Right atrium auricular region (tissue), 2 donors: ENCODE data around the gene PCBP3. TPM values are rescaled to one million over a fixed set of nuclear protein-coding genes. Genes with fewer than 3 reads are reported as not detected.

Experiments
- DNase-seq: peaks from one replicate; pipeline ENCODE4 v3.0.0-alpha.2; 2019; ENCODE audit warnings: low spot score
- H3K27ac ChIP-seq, 2 donors: fragments of 200-600 bp; sonication (generic); 1 replicate in 1 of 2; 2 replicates in 1 of 2; pipeline ENCODE4 v1.5.1; 2016 to 2019
- H3K27me3 ChIP-seq, 2 donors: fragments of 200-600 bp; sonication (generic); one replicate each; pipeline versions ENCODE4 v1.5.1 to v1.6.0; 2017 to 2019
- H3K36me3 ChIP-seq: fragments of 200-600 bp; sonication (generic); one replicate; pipeline ENCODE4 v1.5.1; 2016
- H3K4me1 ChIP-seq, 2 donors: fragments of 200-600 bp; sonication (generic); one replicate each; pipeline versions ENCODE4 v1.5.1 to v1.6.0; 2017 to 2019
- H3K4me3 ChIP-seq, 2 donors: fragments of 200-600 bp; sonication (generic); 1 replicate in 1 of 2; 2 replicates in 1 of 2; pipeline ENCODE4 v1.5.1; 2017 to 2019; ENCODE audit warnings: mild to moderate bottlenecking in 1 of 2, moderate library complexity in 1 of 2
- H3K9me3 ChIP-seq, 2 donors: fragments of 200-600 bp; sonication (generic); one replicate each; pipeline ENCODE4 v1.5.1; 2019
- CTCF ChIP-seq, 2 donors: fragments of 200-600 bp; sonication (generic); IDR thresholded peaks; one replicate each; pipeline ENCODE4 v1.5.1; 2019; ENCODE audit warnings: antibody characterized with exemption in 2 of 2
- total RNA-seq, 2 donors: library from RNA; depleted of rRNA; stranded (reverse); fragments of >200 nt; gene quantifications; one replicate each; pipeline ENCODE4 v1.1.0, GENCODE V29; 2016

PCBP3 gene
- total RNA-seq, 2 donors from 2014 or later = 2.3 to 5.2 TPM

- Histone ChIP-seq H3K36me3 (no peaks in the 10 kb centered on the region), H3K27ac (no peak overlapping the region), H3K4me1 (peaks cover 0 to 22% of the 10 kb centered on the region in 2 donors), H3K4me3 (no peak overlapping the region), H3K27me3 (no peaks in the 10 kb centered on the region), H3K9me3 (no peaks in the 10 kb centered on the region)
- no peak for DNase-seq
- no peak for TF ChIP-seq CTCF (IDR thresholded peaks at IDR 0.05)
These were observed 303.8 kb downstream of the PCBP3 start for GRCh38 chr21:45947296-45947695.

GRCh38 chr21:45947716-45948255 lies 304.3 kb downstream of the PCBP3 start:
- H3K4me3 ChIP-seq = no peak overlapping the region
- TF ChIP-seq CTCF (IDR thresholded peaks at IDR 0.05) = no peak
- H3K36me3 ChIP-seq = no peaks in the 10 kb centered on the region
- H3K27me3 ChIP-seq = no peaks in the 10 kb centered on the region
- H3K4me1 ChIP-seq = peaks cover 0 to 22% of the 10 kb centered on the region in 2 donors
- no peak overlapping the region for H3K27ac ChIP-seq
- DNase-seq = no peak
- no peaks in the 10 kb centered on the region for H3K9me3 ChIP-seq

- no peaks in the 10 kb centered on the region for H3K27me3 ChIP-seq
- no peak for TF ChIP-seq CTCF (IDR thresholded peaks at IDR 0.05)
- no peak for DNase-seq
- no peaks in the 10 kb centered on the region for H3K9me3 ChIP-seq
- no peak overlapping the region for H3K4me3 ChIP-seq
- peaks cover 0 to 28% of the 10 kb centered on the region in 2 donors for H3K4me1 ChIP-seq
- H3K27ac ChIP-seq = no peak overlapping the region
- H3K36me3 ChIP-seq = no peaks in the 10 kb centered on the region
These were observed 305.1 kb downstream of the PCBP3 start for GRCh38 chr21:45948576-45949141.

- Histone ChIP-seq H3K4me1 (peaks cover 0 to 37% of the 10 kb centered on the region in 2 donors), H3K4me3 (no peak overlapping the region), H3K36me3 (no peaks in the 10 kb centered on the region), H3K27ac (peak overlapping the region in 1 of 2 donors; percentile 64), H3K9me3 (no peaks in the 10 kb centered on the region), H3K27me3 (no peaks in the 10 kb centered on the region)
- DNase-seq = no peak
- TF ChIP-seq CTCF (IDR thresholded peaks at IDR 0.05) = no peak
These were observed 306.6 kb downstream of the PCBP3 start for GRCh38 chr21:45949928-45950739.

- Histone ChIP-seq H3K27ac (peak overlapping the region in 1 of 2 donors; percentile 29), H3K36me3 (no peaks in the 10 kb centered on the region), H3K4me3 (no peak overlapping the region), H3K9me3 (no peaks in the 10 kb centered on the region), H3K27me3 (no peaks in the 10 kb centered on the region), H3K4me1 (peaks cover 0 to 37% of the 10 kb centered on the region in 2 donors)
- DNase-seq = no peak
- TF ChIP-seq CTCF (IDR thresholded peaks at IDR 0.05) = no peak
These were observed 307.4 kb downstream of the PCBP3 start for GRCh38 chr21:45950740-45951515.
